ENCODE results near the gene APOB. TPM values are rescaled to one million over a fixed set of nuclear protein-coding genes. Genes with fewer than 3 reads are reported as not detected.

APOB gene
- total and polyA plus RNA-seq, 2 of the 13 experiments (the other 11 are each of a cell fraction or from before 2014, with no cell fraction given): 1,569 to 2,515 TPM

DNA sequence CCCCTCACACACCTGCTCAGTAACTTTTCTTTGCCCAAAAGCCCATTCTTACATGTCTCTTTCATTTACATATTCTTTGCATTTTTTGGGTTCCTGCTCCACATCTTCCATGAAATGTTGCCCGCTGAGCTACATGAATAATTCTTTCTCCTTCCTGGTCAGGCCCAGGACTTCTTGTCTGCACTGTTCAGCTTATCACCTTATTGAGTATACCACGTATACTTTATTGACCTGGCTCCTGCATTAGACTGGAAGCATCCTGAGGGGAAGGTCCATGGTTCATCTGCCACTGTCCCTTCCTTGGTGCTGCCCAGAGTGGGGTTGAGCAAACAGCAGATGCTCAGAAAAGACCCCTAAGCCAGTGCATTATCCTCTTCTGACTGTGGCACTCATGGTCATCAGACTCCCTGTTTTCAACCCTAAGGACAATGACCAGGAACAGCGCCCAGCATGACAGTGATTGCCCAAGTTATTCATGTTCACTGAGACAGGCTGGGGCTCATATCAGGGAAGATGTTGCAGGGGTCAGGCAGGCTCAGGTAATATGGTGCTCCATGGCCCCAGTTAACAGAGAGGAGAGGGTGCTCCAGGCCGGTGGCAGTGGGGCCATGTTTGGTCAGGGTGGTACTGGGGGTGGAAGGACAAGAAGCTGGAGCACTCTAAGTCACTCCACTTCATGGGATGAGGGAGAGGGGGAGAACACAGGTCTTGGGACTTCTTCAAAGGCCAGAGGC is 7.7 kb downstream of the APOB start (continued):
- TF ChIP-seq, protein P1, sequence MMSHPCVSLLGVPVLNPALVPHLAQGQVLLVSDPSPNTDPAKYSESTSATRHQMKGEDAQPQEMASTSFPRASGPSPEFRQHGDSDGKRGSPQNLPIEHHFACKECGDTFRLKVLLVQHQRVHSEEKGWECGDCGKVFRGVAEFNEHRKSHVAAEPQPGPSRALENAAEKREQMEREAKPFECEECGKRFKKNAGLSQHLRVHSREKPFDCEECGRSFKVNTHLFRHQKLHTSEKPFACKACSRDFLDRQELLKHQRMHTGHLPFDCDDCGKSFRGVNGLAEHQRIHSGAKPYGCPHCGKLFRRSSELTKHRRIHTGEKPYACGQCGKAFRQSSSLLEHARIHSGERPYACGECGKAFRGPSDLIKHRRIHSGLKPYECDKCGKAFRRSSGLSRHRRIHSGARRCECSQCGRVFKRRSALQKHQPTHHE (CRISPR knock-in tag; IDR thresholded peaks at IDR 0.05; ENCODE audit: borderline replicate concordance): 0 out of 2 replicates have a peak, but pooled peaks have one; percentile 47
- TF ChIP-seq MTA3 (CRISPR knock-in tag; IDR thresholded peaks at IDR 0.05): no peak
- TF ChIP-seq, protein P2, sequence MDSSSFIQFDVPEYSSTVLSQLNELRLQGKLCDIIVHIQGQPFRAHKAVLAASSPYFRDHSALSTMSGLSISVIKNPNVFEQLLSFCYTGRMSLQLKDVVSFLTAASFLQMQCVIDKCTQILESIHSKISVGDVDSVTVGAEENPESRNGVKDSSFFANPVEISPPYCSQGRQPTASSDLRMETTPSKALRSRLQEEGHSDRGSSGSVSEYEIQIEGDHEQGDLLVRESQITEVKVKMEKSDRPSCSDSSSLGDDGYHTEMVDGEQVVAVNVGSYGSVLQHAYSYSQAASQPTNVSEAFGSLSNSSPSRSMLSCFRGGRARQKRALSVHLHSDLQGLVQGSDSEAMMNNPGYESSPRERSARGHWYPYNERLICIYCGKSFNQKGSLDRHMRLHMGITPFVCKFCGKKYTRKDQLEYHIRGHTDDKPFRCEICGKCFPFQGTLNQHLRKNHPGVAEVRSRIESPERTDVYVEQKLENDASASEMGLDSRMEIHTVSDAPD (CRISPR knock-in tag; IDR thresholded peaks at IDR 0.05): no peak
- TF ChIP-seq ZNF777 (CRISPR knock-in tag; IDR thresholded peaks at IDR 0.05): no peak; the same call in 1 of the 2 replicates
- TF ChIP-seq ZNF792 (CRISPR knock-in tag; IDR thresholded peaks at IDR 0.05): no peak
- no peak for TF ChIP-seq JUN (CRISPR knock-in tag; IDR thresholded peaks at IDR 0.05)
- 0 out of 2 replicates have a peak, but pooled peaks have one; percentile 10 for TF ChIP-seq TAF1 (CRISPR knock-in tag; IDR thresholded peaks at IDR 0.05)
- TF ChIP-seq LRRFIP1 (CRISPR knock-in tag; conservative IDR thresholded peaks at IDR 0.05): no peak
- TF ChIP-seq ZNF713 (CRISPR knock-in tag; IDR thresholded peaks at IDR 0.05): 0 out of 2 replicates have a peak, but pooled peaks have one; percentile 31
- TF ChIP-seq TGIF2 (CRISPR knock-in tag; IDR thresholded peaks at IDR 0.05): no peak
- no peak for TF ChIP-seq RARA (CRISPR knock-in tag; IDR thresholded peaks at IDR 0.05)
- no peak; the same call in 1 of the 2 replicates for TF ChIP-seq ARID2 (CRISPR knock-in tag; IDR thresholded peaks at IDR 0.05; ENCODE audit: borderline replicate concordance)
- TF ChIP-seq, protein P3, sequence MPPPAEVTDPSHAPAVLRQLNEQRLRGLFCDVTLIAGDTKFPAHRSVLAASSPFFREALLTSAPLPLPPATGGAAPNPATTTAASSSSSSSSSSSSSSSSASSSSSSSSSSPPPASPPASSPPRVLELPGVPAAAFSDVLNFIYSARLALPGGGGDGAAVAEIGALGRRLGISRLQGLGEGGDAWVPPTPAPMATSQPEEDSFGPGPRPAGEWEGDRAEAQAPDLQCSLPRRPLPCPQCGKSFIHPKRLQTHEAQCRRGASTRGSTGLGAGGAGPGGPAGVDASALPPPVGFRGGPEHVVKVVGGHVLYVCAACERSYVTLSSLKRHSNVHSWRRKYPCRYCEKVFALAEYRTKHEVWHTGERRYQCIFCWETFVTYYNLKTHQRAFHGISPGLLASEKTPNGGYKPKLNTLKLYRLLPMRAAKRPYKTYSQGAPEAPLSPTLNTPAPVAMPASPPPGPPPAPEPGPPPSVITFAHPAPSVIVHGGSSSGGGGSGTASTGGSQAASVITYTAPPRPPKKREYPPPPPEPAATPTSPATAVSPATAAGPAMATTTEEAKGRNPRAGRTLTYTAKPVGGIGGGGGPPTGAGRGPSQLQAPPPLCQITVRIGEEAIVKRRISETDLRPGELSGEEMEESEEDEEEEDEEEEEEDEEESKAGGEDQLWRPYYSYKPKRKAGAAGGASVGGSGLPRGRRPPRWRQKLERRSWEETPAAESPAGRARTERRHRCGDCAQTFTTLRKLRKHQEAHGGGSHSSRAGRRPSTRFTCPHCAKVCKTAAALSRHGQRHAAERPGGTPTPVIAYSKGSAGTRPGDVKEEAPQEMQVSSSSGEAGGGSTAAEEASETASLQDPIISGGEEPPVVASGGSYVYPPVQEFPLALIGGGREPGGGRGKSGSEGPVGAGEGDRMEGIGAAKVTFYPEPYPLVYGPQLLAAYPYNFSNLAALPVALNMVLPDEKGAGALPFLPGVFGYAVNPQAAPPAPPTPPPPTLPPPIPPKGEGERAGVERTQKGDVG (CRISPR knock-in tag; IDR thresholded peaks at IDR 0.05; ENCODE audit: borderline replicate concordance): 0 out of 2 replicates have a peak, but pooled peaks have one; percentile 70
- no peak for TF ChIP-seq REST (IDR thresholded peaks at IDR 0.05; ENCODE audit: borderline replicate concordance in 1 of 2, low read depth in 1 of 2, low read length in 2 of 2)
- no peak; the same call in 1 of the 2 replicates for TF ChIP-seq ZBTB1 (CRISPR knock-in tag; IDR thresholded peaks at IDR 0.05; ENCODE audit: borderline replicate concordance)
- 0 out of 4 replicates have a peak, but pooled peaks of 1 of the 2 experiments have one; percentile 1 for TF ChIP-seq POLR2A (IDR thresholded peaks at IDR 0.05; ENCODE audit: insufficient read depth in 1 of 2, low read depth in 2 of 2, low read length in 2 of 2)
- no peak for TF ChIP-seq ONECUT2 (CRISPR knock-in tag; IDR thresholded peaks at IDR 0.05)

Measured in HepG2 (cell line).